Activated naive CD4-positive, alpha-beta T cell treated with anti-CD3 and anti-CD28 coated beads, Interleukin-2, amount 10 ng/mL, durations not matched to agents 7 days and 5 days (primary cell): ENCODE data around the gene DDX25.

Experiments
- CTCF ChIA-PET: fragments of 350-600 bp; sonication (Branson Sonifier 250); formaldehyde crosslinking; loops from one replicate; lab custom pipeline; 2021; ENCODE audit warnings: antibody characterized with exemption; lab: Charles Lee
- DNase-seq: peaks from one replicate; pipeline ENCODE4 v3.0.0-alpha.2; 2020
- H3K27ac Mint-ChIP-seq: one replicate; pipeline ENCODE4 v1.8.0; 2021; ENCODE audit warnings: mild to moderate bottlenecking, moderate library complexity, mixed read lengths
- H3K27me3 Mint-ChIP-seq: one replicate; pipeline ENCODE4 v1.8.0; 2021; ENCODE audit warnings: mild to moderate bottlenecking, mixed read lengths
- H3K36me3 Mint-ChIP-seq: one replicate; pipeline ENCODE4 v1.8.0; 2021; ENCODE audit warnings: mixed read lengths
- H3K4me1 Mint-ChIP-seq: one replicate; pipeline ENCODE4 v1.8.0; 2021; ENCODE audit warnings: mixed read lengths
- H3K4me3 Mint-ChIP-seq: one replicate; pipeline ENCODE4 v1.8.0; 2021; ENCODE audit warnings: mild to moderate bottlenecking, moderate library complexity, mixed read lengths
- H3K9me3 Mint-ChIP-seq: one replicate; pipeline ENCODE4 v1.8.0; 2021; ENCODE audit warnings: mixed read lengths

The DDX25 gene

GRCh38 chr11:125935618-125936199, 31.4 kb downstream of the DDX25 start:
- no peaks in the 10 kb centered on the region for H3K36me3 Mint-ChIP-seq
- DNase-seq: no peak
- no peak overlapping the region for H3K27ac Mint-ChIP-seq
- H3K4me3 Mint-ChIP-seq: no peak overlapping the region
- CTCF ChIA-PET: interaction anchor here (9.5 kb wide), 1 partner anchor 258 kb away, joined by 79 read pairs; no protein-coding TSS in a partner anchor
- H3K9me3 Mint-ChIP-seq: no peaks in the 10 kb centered on the region
- H3K4me1 Mint-ChIP-seq: peaks cover 14% of the 10 kb centered on the region
- peaks cover 8% of the 10 kb centered on the region for H3K27me3 Mint-ChIP-seq

GRCh38 chr11:125938418-125938817, 34.1 kb downstream of the DDX25 start:
- no peaks in the 10 kb centered on the region for H3K36me3 Mint-ChIP-seq
- no peak overlapping the region for H3K4me3 Mint-ChIP-seq
- H3K9me3 Mint-ChIP-seq: no peaks in the 10 kb centered on the region
- CTCF ChIA-PET: interaction anchor here (1.4 to 9.5 kb wide), 2 partner anchors 11 to 255 kb away, joined by 3 to 79 read pairs; no protein-coding TSS in a partner anchor
- H3K4me1 Mint-ChIP-seq: peaks cover 21% of the 10 kb centered on the region
- DNase-seq: peak; percentile 38
- H3K27ac Mint-ChIP-seq: peak overlapping the region; percentile 17
- peaks cover 8% of the 10 kb centered on the region for H3K27me3 Mint-ChIP-seq

GRCh38 chr11:125939081-125939521, 34.8 kb downstream of the DDX25 start:
- Mint-ChIP-seq H3K9me3 (no peaks in the 10 kb centered on the region), H3K4me3 (no peak overlapping the region), H3K4me1 (peaks cover 21% of the 10 kb centered on the region), H3K36me3 (no peaks in the 10 kb centered on the region), H3K27me3 (peaks cover 8% of the 10 kb centered on the region), H3K27ac (no peak overlapping the region)
- DNase-seq: no peak
- CTCF ChIA-PET: interaction anchor here (0.6 to 9.5 kb wide), 3 partner anchors 10 to 254 kb away, joined by 3 to 79 read pairs (median 3); no protein-coding TSS in a partner anchor

GRCh38 chr11:125940145-125940544, 35.8 kb downstream of the DDX25 start:
- peaks cover 14% of the 10 kb centered on the region for H3K27me3 Mint-ChIP-seq
- no peak overlapping the region for H3K27ac Mint-ChIP-seq
- no peaks in the 10 kb centered on the region for H3K9me3 Mint-ChIP-seq
- CTCF ChIA-PET: interaction anchor here (0.7 to 9.5 kb wide), 6 partner anchors 121 to 409 kb away, joined by 3 to 79 read pairs (median 4); no protein-coding TSS in a partner anchor
- H3K4me1 Mint-ChIP-seq: peaks cover 21% of the 10 kb centered on the region
- no peak overlapping the region for H3K4me3 Mint-ChIP-seq
- DNase-seq: no peak
- H3K36me3 Mint-ChIP-seq: no peaks in the 10 kb centered on the region

- no peaks in the 10 kb centered on the region for H3K9me3 Mint-ChIP-seq
- H3K27ac Mint-ChIP-seq: no peak overlapping the region
- CTCF ChIA-PET: interaction anchor here (0.7 to 9.5 kb wide), 11 partner anchors 11 to 539 kb away, joined by 3 to 79 read pairs (median 4); no protein-coding TSS in a partner anchor
- DNase-seq: no peak
- peaks cover 14% of the 10 kb centered on the region for H3K27me3 Mint-ChIP-seq
- H3K4me3 Mint-ChIP-seq: no peak overlapping the region
- H3K4me1 Mint-ChIP-seq: peaks cover 21% of the 10 kb centered on the region
- H3K36me3 Mint-ChIP-seq: no peaks in the 10 kb centered on the region
These were observed 36.9 kb downstream of the DDX25 start for GRCh38 chr11:125941267-125941618.

GRCh38 chr11:125941619-125942611, 37.6 kb downstream of the DDX25 start:
- DNase-seq: peak; percentile 73
- no peaks in the 10 kb centered on the region for H3K36me3 Mint-ChIP-seq
- no peak overlapping the region for H3K4me3 Mint-ChIP-seq
- peaks cover 14% of the 10 kb centered on the region for H3K27me3 Mint-ChIP-seq
- no peak overlapping the region for H3K27ac Mint-ChIP-seq
- peaks cover 21% of the 10 kb centered on the region for H3K4me1 Mint-ChIP-seq
- CTCF ChIA-PET: interaction anchor here (0.6 to 9.5 kb wide), 19 partner anchors 10 to 538 kb away, joined by 3 to 79 read pairs (median 3); no protein-coding TSS in a partner anchor
- H3K9me3 Mint-ChIP-seq: no peaks in the 10 kb centered on the region

GRCh38 chr11:125942771-125943428, 38.6 kb downstream of the DDX25 start:
- Mint-ChIP-seq H3K4me3 (no peak overlapping the region), H3K36me3 (no peaks in the 10 kb centered on the region), H3K9me3 (no peaks in the 10 kb centered on the region), H3K4me1 (peaks cover 18% of the 10 kb centered on the region), H3K27me3 (peaks cover 14% of the 10 kb centered on the region), H3K27ac (no peak overlapping the region)
- no peak for DNase-seq
- CTCF ChIA-PET: interaction anchor here (0.6 to 9.5 kb wide), 10 partner anchors 11 to 341 kb away, joined by 3 to 79 read pairs (median 3); no protein-coding TSS in a partner anchor

- Mint-ChIP-seq H3K27me3 (peaks cover 14% of the 10 kb centered on the region), H3K36me3 (no peaks in the 10 kb centered on the region), H3K27ac (no peak overlapping the region), H3K4me3 (no peak overlapping the region), H3K9me3 (no peaks in the 10 kb centered on the region), H3K4me1 (peaks cover 9% of the 10 kb centered on the region)
- CTCF ChIA-PET: interaction anchor here (0.7 to 9.5 kb wide), 4 partner anchors 10 to 340 kb away, joined by 3 to 79 read pairs (median 5); no protein-coding TSS in a partner anchor
- DNase-seq: no peak
These were observed 39.5 kb downstream of the DDX25 start for GRCh38 chr11:125943661-125944349.

- CTCF ChIA-PET: interaction anchor here (1.2 to 9.5 kb wide), 2 partner anchors 249 kb away, joined by 4 to 79 read pairs; no protein-coding TSS in a partner anchor
- H3K27me3 Mint-ChIP-seq: peaks cover 14% of the 10 kb centered on the region
These were observed 40.2 kb downstream of the DDX25 start for GRCh38 chr11:125944350-125945010.

GRCh38 chr11:125945011-125945796, 40.9 kb downstream of the DDX25 start:
- Mint-ChIP-seq H3K4me3 (no peak overlapping the region), H3K36me3 (no peaks in the 10 kb centered on the region), H3K4me1 (peaks cover 7% of the 10 kb centered on the region), H3K9me3 (no peaks in the 10 kb centered on the region), H3K27me3 (peaks cover 14% of the 10 kb centered on the region), H3K27ac (no peak overlapping the region)
- DNase-seq: no peak
- CTCF ChIA-PET: interaction anchor here (1.2 kb wide), 2 partner anchors 248 to 258 kb away, joined by 3 to 4 read pairs; no protein-coding TSS in a partner anchor

More at GRCh38 chr11:125944350-125945010, 40.2 kb downstream of the DDX25 start:
- no peak overlapping the region for H3K27ac Mint-ChIP-seq
- DNase-seq: no peak
- no peaks in the 10 kb centered on the region for H3K36me3 Mint-ChIP-seq
- peaks cover 7% of the 10 kb centered on the region for H3K4me1 Mint-ChIP-seq
- H3K4me3 Mint-ChIP-seq: no peak overlapping the region
- H3K9me3 Mint-ChIP-seq: no peaks in the 10 kb centered on the region

- CTCF ChIA-PET: interaction anchor here (1.2 kb wide), 2 partner anchors 248 to 258 kb away, joined by 3 to 4 read pairs; no protein-coding TSS in a partner anchor
- no peaks in the 10 kb centered on the region for H3K9me3 Mint-ChIP-seq
- H3K27ac Mint-ChIP-seq: no peak within 1 kb of the TSS
- H3K4me1 Mint-ChIP-seq: peaks cover 7% of the 10 kb centered on the region
- H3K4me3 Mint-ChIP-seq: no peak within 1 kb of the TSS
- DNase-seq: no peak
- H3K27me3 Mint-ChIP-seq: peaks cover 17% of the 10 kb centered on the region
- no peaks in the 10 kb centered on the region for H3K36me3 Mint-ChIP-seq
These were observed 41.7 kb downstream of the DDX25 start, which contains the start of gene VSIG10L2 for GRCh38 chr11:125945797-125946520. TSS of gene VSIG10L2 (plus strand) at chr11:125946044. CDS start at chr11:125946056, 12 bp downstream.
